DMS 273 (cell line): ENCODE measurements around the gene OTC.

Source experiments
- DNase-seq: peaks from one replicate; lab custom pipeline; 2025; ENCODE audit not compliant: unreplicated experiment; lab: John Stamatoyannopoulos, UW

OTC gene

DNA sequence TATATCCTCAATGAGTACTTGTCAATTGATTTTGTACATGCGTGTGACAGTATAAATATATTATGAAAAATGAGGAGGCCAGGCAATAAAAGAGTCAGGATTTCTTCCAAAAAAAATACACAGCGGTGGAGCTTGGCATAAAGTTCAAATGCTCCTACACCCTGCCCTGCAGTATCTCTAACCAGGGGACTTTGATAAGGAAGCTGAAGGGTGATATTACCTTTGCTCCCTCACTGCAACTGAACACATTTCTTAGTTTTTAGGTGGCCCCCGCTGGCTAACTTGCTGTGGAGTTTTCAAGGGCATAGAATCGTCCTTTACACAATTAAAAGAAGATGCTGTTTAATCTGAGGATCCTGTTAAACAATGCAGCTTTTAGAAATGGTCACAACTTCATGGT, at the start of gene OTC:
OTC (plus strand) TSS at position 243 of the 400 bp plus-strand sequence; CDS start at position 336, 93 bp downstream.
- no peak for DNase-seq

DNA sequence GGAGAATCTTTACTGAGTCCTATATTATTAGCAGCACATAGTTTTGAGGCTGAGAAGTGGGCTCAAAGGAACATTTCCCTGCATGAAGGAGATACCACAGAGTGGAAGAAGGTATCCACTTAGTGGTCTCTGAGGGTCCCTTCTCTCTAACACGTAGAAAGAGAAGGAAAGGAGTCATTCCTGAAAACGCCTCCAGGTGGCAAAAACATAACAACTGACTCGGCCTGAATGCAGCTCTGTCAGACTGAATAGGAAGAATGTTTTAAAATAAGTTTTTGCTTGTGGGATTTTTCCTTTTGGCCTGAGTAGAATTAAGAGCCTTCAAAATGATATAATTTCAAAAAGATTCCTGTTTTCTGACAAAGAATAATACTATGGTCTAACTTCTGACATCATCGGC, 48.4 kb upstream of the OTC start:
- peak; percentile 55 for DNase-seq

GRCh38 chrX:38305971-38306370, 46.4 kb upstream of the OTC start:
- DNase-seq: no peak

- DNase-seq: no peak
These were observed 40.7 kb upstream of the OTC start for GRCh38 chrX:38311743-38312142.

GRCh38 chrX:38312436-38312835, 40.0 kb upstream of the OTC start:
- DNase-seq: no peak

- no peak for DNase-seq
These were observed 39.2 kb upstream of the OTC start for GRCh38 chrX:38313190-38313589.

DNA sequence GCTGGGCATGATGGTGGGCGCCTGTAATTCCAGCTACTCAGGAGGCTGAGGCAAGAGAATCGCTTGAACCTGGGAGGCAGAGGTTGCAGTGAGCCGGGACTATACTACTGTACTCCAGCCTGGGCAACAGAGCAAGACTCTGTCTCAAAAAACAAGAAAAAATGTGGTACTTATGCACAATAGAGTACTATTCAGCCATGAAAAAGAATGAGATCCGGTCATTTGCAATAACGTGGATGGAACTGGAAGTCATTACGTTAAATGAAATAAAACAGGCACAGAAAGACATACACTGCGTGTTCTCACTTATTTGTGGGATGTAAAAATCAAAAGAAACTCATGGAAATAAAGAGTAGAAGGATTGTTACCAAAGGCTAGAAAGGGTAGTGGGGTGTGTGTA, 37.2 kb upstream of the OTC start:
- no peak for DNase-seq

- DNase-seq: peak; percentile 8
These were observed 34.2 kb upstream of the OTC start for GRCh38 chrX:38318196-38318595.

DNA sequence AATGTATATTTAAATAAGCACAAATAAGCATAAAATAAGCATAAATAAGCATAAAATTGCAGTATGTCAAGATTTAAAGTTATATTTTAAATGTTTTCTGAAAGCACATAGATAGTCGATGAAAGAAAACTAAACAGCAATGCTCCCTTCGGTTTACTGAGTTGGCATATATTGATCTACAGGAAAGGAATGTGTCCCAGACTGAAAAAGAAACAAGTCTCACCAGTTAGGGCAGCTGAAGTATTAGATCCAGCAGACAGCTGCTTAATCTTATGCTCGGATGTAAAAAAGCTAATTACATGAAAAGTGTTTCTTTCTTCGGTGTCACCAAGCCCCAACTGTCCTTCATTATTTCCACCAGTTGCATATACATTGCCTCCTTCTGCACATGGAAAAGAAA, 33.8 kb upstream of the OTC start:
- peak; percentile 8 for DNase-seq

GRCh38 chrX:38320819-38321218, 31.6 kb upstream of the OTC start:
- no peak for DNase-seq

DNA sequence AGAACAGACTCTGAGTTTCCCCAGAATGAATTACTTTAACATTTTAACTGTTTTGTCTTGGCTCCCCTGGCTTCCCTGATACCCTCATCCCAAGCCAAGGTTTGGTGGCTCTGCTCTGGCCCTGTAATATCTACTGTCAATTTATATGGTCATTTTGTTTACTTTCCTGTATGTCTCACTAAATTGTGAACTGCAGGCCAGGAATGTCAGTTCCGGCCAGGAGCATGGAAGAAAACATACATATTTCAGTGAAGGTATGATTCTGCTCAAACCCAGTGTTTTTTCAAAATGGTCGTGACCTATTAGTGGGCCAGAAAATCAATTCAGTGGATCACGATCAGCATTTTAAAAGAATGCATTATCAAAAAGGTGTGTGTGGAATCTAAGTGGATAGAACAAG, 26.3 kb upstream of the OTC start:
- no peak for DNase-seq

DNA sequence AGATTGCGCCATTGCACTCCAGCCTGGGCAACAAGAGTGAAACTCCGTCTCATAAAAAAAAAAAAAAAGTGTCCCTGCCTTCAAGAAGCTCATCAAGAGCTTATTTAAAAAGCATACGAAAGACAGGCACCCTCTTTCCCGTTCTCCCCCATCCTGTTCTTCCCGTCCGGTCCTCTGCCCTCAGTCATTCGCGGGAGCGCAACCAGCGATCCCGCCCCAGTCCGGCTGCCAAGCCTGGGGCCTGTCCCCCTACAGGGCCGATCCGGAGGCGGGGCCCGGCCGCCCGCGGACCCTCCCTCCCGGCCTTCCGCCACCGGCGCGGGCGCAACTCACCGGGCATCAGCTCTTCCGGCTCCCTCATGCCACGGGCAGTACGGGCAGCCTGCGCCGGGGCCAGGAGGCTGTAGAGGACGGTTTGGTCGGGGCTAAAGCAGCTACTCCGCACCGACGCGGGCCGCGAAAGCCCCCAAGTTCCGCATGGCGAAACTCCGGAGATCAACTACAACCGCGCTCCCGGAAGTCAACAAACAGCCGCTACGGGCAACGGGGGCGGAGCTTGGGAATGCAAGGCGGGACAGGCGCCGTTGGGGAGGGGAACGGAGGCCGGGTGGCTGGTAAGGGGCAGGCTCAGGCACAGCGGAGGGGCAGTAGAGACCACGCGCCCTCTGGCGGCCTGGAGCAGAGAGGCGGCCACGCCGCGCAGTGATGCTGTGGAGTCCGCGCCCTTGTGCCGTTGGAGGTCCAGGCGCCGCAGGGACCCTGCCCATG, 25.2 kb upstream of the OTC start, which contains the start of gene RPGR:
RPGR (minus strand) TSS at position 503 of the 768 bp plus-strand sequence; CDS start at position 361, 142 bp downstream.
- peak; percentile 96 for DNase-seq

DNA sequence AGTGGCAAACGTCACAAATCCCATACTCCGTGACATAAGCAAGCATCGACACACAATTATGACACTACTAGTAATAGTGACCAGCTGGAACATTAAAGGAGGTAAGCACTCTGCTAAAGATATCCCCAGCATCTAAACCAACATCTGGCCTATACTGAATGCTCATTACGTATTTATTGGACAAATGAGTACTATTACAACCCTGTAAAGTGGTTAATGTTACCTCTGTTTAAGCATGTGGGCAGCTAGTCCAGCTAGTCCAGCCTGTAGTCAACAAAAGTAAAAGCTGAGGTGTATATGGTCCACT, 24.7 kb upstream of the OTC start:
- no peak for DNase-seq

DNA sequence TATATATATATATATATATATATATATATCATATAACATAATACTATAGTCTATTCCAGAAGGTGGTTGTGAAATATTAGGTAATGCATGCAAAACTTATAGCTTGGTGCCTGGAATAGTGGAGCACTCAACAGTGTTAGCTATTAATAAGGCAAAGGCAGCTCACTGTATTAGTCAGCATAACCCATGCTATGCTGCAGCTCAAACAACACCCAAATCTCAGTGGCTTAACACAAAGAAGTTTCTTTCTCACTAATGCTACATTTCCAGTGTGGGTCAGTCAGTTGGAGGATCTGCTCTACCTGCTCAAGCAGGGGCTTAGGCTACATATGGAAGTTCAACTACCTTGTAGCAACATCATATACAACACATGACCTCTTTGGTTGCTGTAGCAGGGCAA, 19.9 kb upstream of the OTC start:
- no peak for DNase-seq

GRCh38 chrX:38335382-38335781, 17.0 kb upstream of the OTC start:
- peak; percentile 52 for DNase-seq

DNA sequence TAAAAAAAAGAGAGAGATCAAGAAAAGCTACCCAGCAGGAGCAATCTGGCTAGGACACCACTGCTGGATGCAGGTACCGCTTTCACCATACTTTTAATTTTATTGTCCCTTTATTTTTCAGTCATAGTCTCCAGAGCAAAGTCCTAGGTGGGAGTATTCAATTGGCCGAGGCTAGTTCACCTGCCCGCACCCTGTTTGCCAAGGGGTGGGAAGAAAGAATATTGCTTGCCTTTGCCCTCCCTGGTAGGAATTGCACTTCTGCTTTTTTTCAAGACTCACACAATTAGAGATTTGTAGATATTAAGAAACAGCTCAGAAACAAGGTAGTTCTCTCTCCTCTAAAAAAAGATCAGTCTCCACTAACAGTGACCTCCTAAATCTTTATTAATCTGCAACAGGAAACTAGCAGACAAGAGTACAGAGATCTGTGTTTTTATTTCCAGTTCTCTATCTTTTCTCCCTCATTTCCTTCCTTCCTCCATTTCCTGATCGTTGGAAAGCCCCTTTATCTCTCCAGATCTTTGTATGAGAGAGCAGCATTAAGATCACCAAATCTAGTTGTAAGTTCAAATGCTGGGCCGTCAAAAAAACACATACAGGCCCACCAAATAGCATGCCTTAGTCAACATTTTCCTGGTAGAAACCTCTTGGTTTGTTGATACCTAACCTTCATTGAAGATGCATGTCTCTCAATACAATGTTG, 15.7 kb upstream of the OTC start:
- DNase-seq: no peak

DNA sequence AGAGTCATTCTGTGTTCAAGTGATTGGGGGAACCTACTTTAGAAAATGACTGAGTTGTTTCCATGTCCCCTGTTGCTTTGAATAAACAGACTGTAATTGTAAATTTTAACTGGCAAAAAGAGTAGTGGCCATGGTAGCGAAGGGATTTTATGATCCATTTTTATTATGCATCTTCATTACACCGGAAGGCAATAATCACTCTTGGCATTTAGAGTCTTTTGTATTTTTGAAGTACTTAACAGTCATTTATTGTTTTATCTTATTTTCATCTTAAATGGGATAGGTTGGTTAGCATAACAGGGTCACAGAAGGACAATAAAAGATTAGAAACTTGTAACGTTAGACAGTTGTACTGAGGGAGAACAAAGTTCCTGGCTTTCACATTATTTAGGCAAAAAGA, 11.0 kb upstream of the OTC start:
- DNase-seq: no peak

- no peak for DNase-seq
These were observed 9.3 kb upstream of the OTC start for GRCh38 chrX:38342853-38343778.

GRCh38 chrX:38346150-38346549, 6.3 kb upstream of the OTC start:
- no peak for DNase-seq

DNA sequence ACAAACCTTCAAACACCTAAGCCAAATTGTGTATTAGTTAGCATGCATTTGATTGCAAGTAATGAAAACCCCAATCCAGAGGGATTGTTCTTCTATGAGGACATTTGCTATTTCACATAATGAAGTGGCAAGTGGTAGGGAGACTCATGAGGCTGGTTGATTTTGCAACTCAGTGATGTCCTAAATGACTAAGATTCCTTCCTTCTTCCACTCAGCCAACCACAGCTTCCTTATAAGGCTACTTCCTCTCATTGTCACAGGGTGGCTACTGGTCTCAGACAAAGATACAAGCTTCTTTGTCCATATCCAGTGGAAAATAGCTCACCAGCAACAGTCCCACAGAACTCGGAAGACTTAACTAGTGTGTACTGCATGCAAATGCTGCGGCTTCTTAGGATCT, 5.3 kb upstream of the OTC start:
- DNase-seq: no peak

DNA sequence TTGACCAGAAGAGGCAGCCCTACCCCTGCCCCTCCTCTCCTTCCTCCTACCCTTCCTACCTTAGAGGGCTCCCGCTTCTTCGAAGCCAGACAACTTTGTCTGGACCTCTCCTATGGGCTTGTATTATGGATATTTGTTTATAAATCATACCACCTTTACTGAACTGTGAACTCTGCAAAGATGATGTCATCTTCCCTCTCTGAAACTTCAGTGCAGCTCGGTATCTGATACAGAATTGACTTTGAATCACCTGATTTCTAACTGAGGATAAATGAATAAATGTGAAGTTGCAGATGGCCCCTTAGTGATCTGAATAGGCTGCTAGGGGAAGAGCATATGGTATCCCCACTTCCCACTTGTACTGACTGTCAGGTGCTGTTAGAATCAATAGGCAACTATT, 1.1 kb upstream of the OTC start:
- DNase-seq: no peak

GRCh38 chrX:38356401-38356800, 4.0 kb downstream of the OTC start:
- DNase-seq: no peak
